Central memory CD8-positive, alpha-beta T cell (primary cell): Measurements from ENCODE around the gene OSBPL8.

Experiments used
- ATAC-seq: fragments of 150-1000 bp; cut with Tn5 transposase; replicated peaks from 2 replicates; pipeline ENCODE4 v1.10.0; 2022; ENCODE audit warnings: mild to moderate bottlenecking, moderate FRiP score, moderate number of reproducible peaks; ENCODE audit not compliant: poor library complexity, severe bottlenecking; ENCODE audit errors: extremely low read depth
- DNase-seq, 2 donors: peaks; one replicate each; pipeline ENCODE4 v3.0.0; 2021; ENCODE audit warnings: low spot score in 2 of 2
- H3K27ac Mint-ChIP-seq: one replicate; pipeline ENCODE4 v1.8.0; 2022; ENCODE audit warnings: low read depth, mild to moderate bottlenecking, moderate library complexity, mixed read lengths
- H3K27me3 Mint-ChIP-seq: one replicate; pipeline ENCODE4 v1.8.0; 2022; ENCODE audit warnings: mixed read lengths
- H3K36me3 Mint-ChIP-seq: one replicate; pipeline ENCODE4 v1.8.0; 2022; ENCODE audit warnings: mild to moderate bottlenecking, moderate library complexity, mixed read lengths; ENCODE audit not compliant: insufficient read depth
- H3K4me1 Mint-ChIP-seq: one replicate; pipeline ENCODE4 v1.8.0; 2022; ENCODE audit warnings: mixed read lengths
- H3K4me3 Mint-ChIP-seq: one replicate; pipeline ENCODE4 v1.8.0; 2022; ENCODE audit warnings: mild to moderate bottlenecking, moderate library complexity, mixed read lengths
- H3K9me3 Mint-ChIP-seq: one replicate; pipeline ENCODE4 v1.8.0; 2022; ENCODE audit warnings: mixed read lengths

Gene OSBPL8

GRCh38 chr12:76559400-76560085 lies at the start of gene OSBPL8:
Gene OSBPL8 (minus strand): TSS chr12:76559771. CDS start chr12:76487551, 72,220 bp downstream.
- no peaks in the 10 kb centered on the region for H3K9me3 Mint-ChIP-seq
- H3K27ac Mint-ChIP-seq = peak within 1 kb of the TSS; percentile 92
- ATAC-seq (peak; percentile 69), DNase-seq (peak; percentile 89 to 94)
- no peaks in the 10 kb centered on the region for H3K27me3 Mint-ChIP-seq
- peaks cover 22% of the 10 kb centered on the region for H3K4me1 Mint-ChIP-seq
- H3K4me3 Mint-ChIP-seq = peak within 1 kb of the TSS; percentile 94
- H3K36me3 Mint-ChIP-seq = peaks cover 16% of the 10 kb centered on the region

GRCh38 chr12:76608070-76608469 lies 48.5 kb upstream of the OSBPL8 start:
- DNase-seq (no peak), ATAC-seq (no peak)
- H3K27ac Mint-ChIP-seq = no peak overlapping the region
- peaks cover 2% of the 10 kb centered on the region for H3K36me3 Mint-ChIP-seq
- H3K27me3 Mint-ChIP-seq = peaks cover 28% of the 10 kb centered on the region
- H3K4me1 Mint-ChIP-seq = no peaks in the 10 kb centered on the region
- no peaks in the 10 kb centered on the region for H3K9me3 Mint-ChIP-seq
- no peak overlapping the region for H3K4me3 Mint-ChIP-seq

- no peaks in the 10 kb centered on the region for H3K27me3 Mint-ChIP-seq
- DNase-seq = no peak
- no peaks in the 10 kb centered on the region for H3K4me1 Mint-ChIP-seq
- no peak for ATAC-seq
- H3K9me3 Mint-ChIP-seq = no peaks in the 10 kb centered on the region
- H3K27ac Mint-ChIP-seq = no peak overlapping the region
- H3K4me3 Mint-ChIP-seq = no peak overlapping the region
- no peaks in the 10 kb centered on the region for H3K36me3 Mint-ChIP-seq
Observed at GRCh38 chr12:76595056-76595455, 35.5 kb upstream of the OSBPL8 start.

GRCh38 chr12:76591476-76591875 lies 31.9 kb upstream of the OSBPL8 start:
- H3K4me1 Mint-ChIP-seq = no peaks in the 10 kb centered on the region
- H3K9me3 Mint-ChIP-seq = no peaks in the 10 kb centered on the region
- DNase-seq (no peak), ATAC-seq (no peak)
- H3K27ac Mint-ChIP-seq = no peak overlapping the region
- no peaks in the 10 kb centered on the region for H3K36me3 Mint-ChIP-seq
- no peak overlapping the region for H3K4me3 Mint-ChIP-seq
- H3K27me3 Mint-ChIP-seq = no peaks in the 10 kb centered on the region

- no peak overlapping the region for H3K27ac Mint-ChIP-seq
- no peaks in the 10 kb centered on the region for H3K9me3 Mint-ChIP-seq
- no peak for ATAC-seq
- no peaks in the 10 kb centered on the region for H3K36me3 Mint-ChIP-seq
- DNase-seq = no peak
- H3K27me3 Mint-ChIP-seq = no peaks in the 10 kb centered on the region
- no peak overlapping the region for H3K4me3 Mint-ChIP-seq
- H3K4me1 Mint-ChIP-seq = no peaks in the 10 kb centered on the region
Observed at GRCh38 chr12:76590131-76590530, 30.6 kb upstream of the OSBPL8 start.

GRCh38 chr12:76588881-76589565 lies 29.5 kb upstream of the OSBPL8 start:
- no peak for ATAC-seq

GRCh38 chr12:76587428-76588178 lies 28.0 kb upstream of the OSBPL8 start:
- Mint-ChIP-seq H3K4me1 (no peaks in the 10 kb centered on the region), H3K36me3 (no peaks in the 10 kb centered on the region), H3K27ac (no peak overlapping the region), H3K27me3 (no peaks in the 10 kb centered on the region), H3K9me3 (no peaks in the 10 kb centered on the region), H3K4me3 (no peak overlapping the region)
- ATAC-seq = no peak
- DNase-seq = no peak

More at GRCh38 chr12:76588881-76589565, 29.5 kb upstream of the OSBPL8 start:
- Mint-ChIP-seq H3K4me1 (no peaks in the 10 kb centered on the region), H3K27ac (no peak overlapping the region), H3K27me3 (no peaks in the 10 kb centered on the region), H3K4me3 (no peak overlapping the region), H3K9me3 (no peaks in the 10 kb centered on the region), H3K36me3 (no peaks in the 10 kb centered on the region)
- no peak for DNase-seq

GRCh38 chr12:76586764-76587395 lies 27.3 kb upstream of the OSBPL8 start:
- peak; percentile 43 for ATAC-seq
- H3K4me1 Mint-ChIP-seq = no peaks in the 10 kb centered on the region
- no peaks in the 10 kb centered on the region for H3K9me3 Mint-ChIP-seq
- peak in 1 of 2 donors; percentile 27 for DNase-seq
- H3K4me3 Mint-ChIP-seq = no peak overlapping the region
- no peak overlapping the region for H3K27ac Mint-ChIP-seq
- H3K36me3 Mint-ChIP-seq = no peaks in the 10 kb centered on the region
- H3K27me3 Mint-ChIP-seq = no peaks in the 10 kb centered on the region

GRCh38 chr12:76583301-76583700 lies 23.7 kb upstream of the OSBPL8 start:
- no peaks in the 10 kb centered on the region for H3K4me1 Mint-ChIP-seq
- H3K9me3 Mint-ChIP-seq = no peaks in the 10 kb centered on the region
- DNase-seq (no peak), ATAC-seq (no peak)
- no peaks in the 10 kb centered on the region for H3K27me3 Mint-ChIP-seq
- H3K4me3 Mint-ChIP-seq = no peak overlapping the region
- H3K27ac Mint-ChIP-seq = no peak overlapping the region
- peaks cover 1% of the 10 kb centered on the region for H3K36me3 Mint-ChIP-seq

GRCh38 chr12:76573840-76574373 lies 14.3 kb upstream of the OSBPL8 start:
- no peak overlapping the region for H3K4me3 Mint-ChIP-seq
- H3K4me1 Mint-ChIP-seq = peaks cover 4% of the 10 kb centered on the region
- no peaks in the 10 kb centered on the region for H3K9me3 Mint-ChIP-seq
- DNase-seq (no peak), ATAC-seq (no peak)
- H3K36me3 Mint-ChIP-seq = no peaks in the 10 kb centered on the region
- no peak overlapping the region for H3K27ac Mint-ChIP-seq
- H3K27me3 Mint-ChIP-seq = no peaks in the 10 kb centered on the region

- Mint-ChIP-seq H3K36me3 (no peaks in the 10 kb centered on the region), H3K27ac (no peak overlapping the region), H3K4me3 (no peak overlapping the region), H3K4me1 (peaks cover 4% of the 10 kb centered on the region), H3K9me3 (no peaks in the 10 kb centered on the region), H3K27me3 (no peaks in the 10 kb centered on the region)
- no peak for ATAC-seq
- DNase-seq = no peak
Observed at GRCh38 chr12:76571256-76571655, 11.7 kb upstream of the OSBPL8 start.
